IPS DF 6.9 (cell line): ENCODE results near the gene COL19A1.
"Not testable (repeated sequence)": the region's sequence is repeated elsewhere in the genome, so short reads cannot be mapped to it uniquely, and the experiment has no call there.

ENCODE experiments used
- DNase-seq: peaks from one replicate; pipeline ENCODE4 v3.0.0-alpha.2; 2013; ENCODE audit warnings: low read depth, low spot score
- H3K27ac ChIP-seq: one replicate; pipeline ENCODE4 v1.5.1; 2013; ENCODE audit warnings: low read length, control low read depth
- H3K27me3 ChIP-seq: 2 replicates; pipeline ENCODE4 v1.6.1; 2013; ENCODE audit warnings: mild to moderate bottlenecking, low read length; ENCODE audit not compliant: control insufficient read depth, insufficient read depth
- H3K36me3 ChIP-seq: 2 replicates; pipeline ENCODE4 v1.6.1; 2013; ENCODE audit warnings: low read length; ENCODE audit not compliant: control insufficient read depth, insufficient read depth
- H3K4me1 ChIP-seq: 2 replicates; pipeline ENCODE4 v1.6.1; 2013; ENCODE audit warnings: low read length; ENCODE audit not compliant: control insufficient read depth, insufficient read depth
- H3K4me3 ChIP-seq: 2 replicates; pipeline ENCODE4 v1.5.1; 2013; ENCODE audit warnings: mild to moderate bottlenecking, low read length
- H3K9me3 ChIP-seq: 2 replicates; pipeline ENCODE4 v1.6.1; 2013; ENCODE audit warnings: low read length, inconsistent platforms; ENCODE audit not compliant: control insufficient read depth, insufficient read depth
- WGBS: extraction: QIAGEN DNeasy Blood & Tissue Kit; methylation state at CpG from one replicate; pipeline ENCODE4 v1.1.7; 2013; ENCODE audit warnings: mixed read lengths, missing lambda C conversion rate; ENCODE audit not compliant: insufficient read length, insufficient coverage; 5-methylcytosine and 5-hydroxymethylcytosine counted together

The COL19A1 gene

DNA sequence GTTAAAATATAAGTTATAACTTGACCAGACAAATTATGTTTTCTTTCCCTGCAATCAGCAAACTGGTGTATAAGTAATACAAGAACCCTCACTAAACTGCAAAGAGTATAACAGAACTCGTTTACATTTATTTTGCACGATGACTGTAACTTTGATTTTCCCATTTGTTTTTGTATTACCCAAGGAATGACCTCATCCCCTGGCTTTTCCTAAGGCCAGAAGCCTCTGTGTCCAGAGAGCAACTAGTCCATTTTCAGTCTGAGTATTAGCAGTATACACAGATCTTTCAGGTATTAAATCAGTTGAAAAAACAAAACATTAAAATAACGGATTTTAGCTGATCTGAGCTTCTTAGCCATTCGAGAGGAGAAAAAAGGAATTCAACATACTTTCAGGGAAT, 17.2 kb downstream of the COL19A1 start:
- Histone ChIP-seq H3K36me3 (no peaks in the 10 kb centered on the region), H3K27me3 (no peaks in the 10 kb centered on the region), H3K9me3 (no peaks in the 10 kb centered on the region), H3K4me1 (no peaks in the 10 kb centered on the region), H3K27ac (no peak overlapping the region), H3K4me3 (no peak overlapping the region)
- WGBS: no CpG with 5 or more reads among the region's 4 CpGs
- no peak for DNase-seq

DNA sequence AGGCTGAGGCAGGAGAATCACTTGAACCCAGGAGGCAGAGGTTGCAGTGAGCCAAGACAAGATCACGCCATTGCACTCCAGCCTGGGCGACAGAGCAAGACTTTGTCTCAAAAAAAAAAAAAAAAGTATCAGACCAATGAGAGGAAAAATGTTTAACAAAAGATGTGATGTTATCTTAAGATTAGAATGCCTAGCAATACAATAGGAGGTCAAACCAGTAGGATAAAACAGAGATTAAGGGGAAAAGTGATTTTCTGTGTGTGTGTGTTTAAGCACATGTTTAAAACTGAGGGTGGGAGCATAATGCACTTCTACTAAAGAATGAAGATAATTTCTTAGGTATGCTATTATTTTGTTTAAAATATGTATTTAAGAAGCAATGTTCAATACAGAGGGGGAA, 17.9 kb downstream of the COL19A1 start:
- no peaks in the 10 kb centered on the region for H3K4me1 ChIP-seq
- no peak for DNase-seq
- WGBS: no CpG with 5 or more reads among the region's 2 CpGs

DNA sequence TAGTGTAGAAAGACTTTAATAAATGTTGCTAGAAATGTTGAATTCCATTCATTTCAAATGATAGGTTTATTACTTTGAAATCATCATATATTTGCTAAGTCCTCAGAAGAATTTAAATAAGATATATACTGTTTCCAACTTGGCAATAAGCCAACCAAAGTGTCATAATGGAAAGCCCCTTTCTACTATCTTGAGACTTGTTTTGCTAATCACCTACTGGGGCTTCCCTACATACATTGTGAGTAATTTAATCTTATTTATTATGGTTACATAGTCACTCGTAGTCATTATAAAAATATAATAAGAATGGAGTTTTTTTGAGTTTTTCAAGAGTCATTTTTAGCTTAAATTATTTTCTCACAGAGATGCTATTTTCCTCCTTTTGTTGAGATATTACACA, 20.7 kb downstream of the COL19A1 start:
- H3K4me1 ChIP-seq: no peaks in the 10 kb centered on the region
- DNase-seq: no peak
- H3K27ac ChIP-seq: no peak overlapping the region
- no peaks in the 10 kb centered on the region for H3K9me3 ChIP-seq
- H3K36me3 ChIP-seq: no peaks in the 10 kb centered on the region
- H3K27me3 ChIP-seq: no peaks in the 10 kb centered on the region
- WGBS: no CpG with 5 or more reads among the region's 1 CpG
- no peak overlapping the region for H3K4me3 ChIP-seq

More for the DNA sequence above, 17.9 kb downstream of the COL19A1 start:
- Histone ChIP-seq H3K9me3 (no peaks in the 10 kb centered on the region), H3K27ac (no peak overlapping the region), H3K4me3 (no peak overlapping the region), H3K36me3 (no peaks in the 10 kb centered on the region), H3K27me3 (no peaks in the 10 kb centered on the region)

DNA sequence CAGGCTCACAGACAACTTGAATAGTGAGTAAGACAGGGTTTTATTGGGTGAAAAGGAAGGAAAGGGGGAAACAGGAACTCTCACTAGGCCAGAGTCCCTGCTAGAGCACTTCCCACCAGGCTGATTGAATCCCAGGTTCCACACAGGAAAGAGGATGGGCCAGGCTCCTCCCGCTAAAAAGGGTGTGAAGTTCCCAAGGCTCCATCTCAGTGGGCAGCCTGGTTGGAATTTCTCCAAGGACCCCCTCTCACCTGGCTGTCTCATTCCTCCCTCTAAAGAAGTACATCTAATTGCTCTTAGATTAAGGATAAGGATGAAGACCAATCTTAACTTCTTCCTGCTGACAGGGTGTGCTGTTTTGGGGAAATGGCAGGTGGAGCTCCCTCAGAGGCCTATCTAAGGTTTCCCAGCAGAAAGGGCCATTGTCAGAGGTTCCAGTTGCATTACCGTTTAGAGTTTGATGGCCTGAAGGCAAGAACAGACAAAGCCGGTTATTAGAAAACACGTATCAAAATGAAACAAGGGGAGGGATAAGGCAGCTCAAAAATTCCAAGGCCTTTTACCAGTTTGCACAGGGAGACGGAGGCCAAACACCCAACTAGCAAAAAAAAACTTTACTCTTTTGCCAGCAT, 21.5 kb downstream of the COL19A1 start:
- Histone ChIP-seq H3K9me3 (no peaks in the 10 kb centered on the region), H3K27me3 (no peaks in the 10 kb centered on the region), H3K4me1 (no peaks in the 10 kb centered on the region), H3K4me3 (no peak overlapping the region), H3K27ac (no peak overlapping the region), H3K36me3 (no peaks in the 10 kb centered on the region)
- no peak for DNase-seq
- WGBS: no CpG with 5 or more reads among the region's 5 CpGs

DNA sequence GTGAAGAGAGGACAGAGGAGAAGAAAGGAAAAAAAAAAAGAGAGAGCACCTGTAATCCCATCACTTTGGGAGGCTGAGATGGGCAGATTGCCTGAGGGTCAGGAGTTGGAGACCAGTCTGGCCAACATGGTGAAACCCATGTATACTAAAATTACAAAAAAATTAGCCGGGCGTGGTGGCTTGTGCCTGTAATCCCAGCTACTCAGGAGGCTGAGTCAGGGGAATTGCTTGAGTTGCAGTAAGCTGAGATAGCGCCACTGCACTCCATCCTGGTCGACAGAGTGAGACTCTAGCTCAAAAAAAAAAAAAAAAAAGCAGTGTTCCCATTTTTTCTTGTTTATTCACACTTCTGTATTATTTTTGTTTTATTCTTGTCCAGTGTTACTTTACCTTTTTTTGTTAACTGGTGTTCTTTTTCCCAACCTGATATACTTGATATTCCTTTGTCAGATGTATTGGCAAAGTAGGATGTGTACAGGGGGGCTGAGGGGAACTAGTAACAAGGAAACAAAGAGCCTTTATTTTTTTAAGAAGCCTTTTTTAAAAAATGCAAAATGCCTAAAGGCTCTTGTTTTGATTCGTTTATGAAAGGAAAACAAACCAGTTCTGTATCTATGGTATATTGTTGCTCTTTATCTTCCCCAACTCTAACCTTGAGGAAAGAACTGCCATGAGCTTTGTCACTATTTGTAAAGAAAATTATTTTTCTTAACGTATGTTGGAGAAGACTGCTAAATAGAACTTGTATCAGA, 22.3 kb downstream of the COL19A1 start:
- DNase-seq: no peak
- Histone ChIP-seq H3K27me3 (no peaks in the 10 kb centered on the region), H3K27ac (no peak overlapping the region), H3K9me3 (no peaks in the 10 kb centered on the region), H3K36me3 (no peaks in the 10 kb centered on the region), H3K4me3 (no peak overlapping the region), H3K4me1 (no peaks in the 10 kb centered on the region)
- no CpG with 5 or more reads among the region's 6 CpGs for WGBS

DNA sequence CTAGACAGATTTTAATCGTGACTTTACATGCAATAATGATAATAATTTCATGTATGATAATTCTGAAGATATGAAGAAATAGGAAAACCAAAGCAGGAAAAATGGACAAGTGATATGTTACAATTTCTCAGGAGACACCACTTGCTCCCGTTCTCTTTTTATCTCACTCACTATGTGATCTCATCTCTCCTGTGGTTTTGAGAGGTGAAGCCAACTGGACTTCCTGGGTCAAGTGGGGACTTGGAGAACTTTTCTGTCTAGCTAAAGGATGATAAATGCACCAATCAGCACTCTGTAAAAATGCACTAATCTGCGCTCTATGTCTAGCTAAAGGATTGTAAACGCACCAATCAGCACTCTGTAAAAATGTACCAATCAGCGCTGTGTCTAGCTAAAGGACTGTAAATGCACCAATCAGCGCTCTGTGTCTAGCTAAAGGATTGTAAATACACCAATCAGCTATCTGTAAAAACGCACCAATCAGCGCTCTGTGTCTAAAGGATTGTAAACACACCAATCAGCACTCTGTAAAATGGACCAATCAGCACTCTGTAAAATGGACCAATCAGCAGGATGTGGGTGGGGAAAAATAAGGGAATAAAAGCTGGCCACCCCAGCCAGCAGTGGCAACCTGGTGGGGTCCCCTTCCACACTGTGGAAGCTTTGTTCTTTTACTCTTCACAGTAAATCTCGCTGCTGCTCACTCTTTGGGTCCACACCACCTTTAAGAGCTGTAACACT, 23.0 kb downstream of the COL19A1 start:
- not testable (repeated sequence) for H3K27me3 ChIP-seq, DNase-seq, H3K27ac ChIP-seq, H3K4me1 ChIP-seq, H3K36me3 ChIP-seq, H3K4me3 ChIP-seq, H3K9me3 ChIP-seq
- WGBS: no CpG with 5 or more reads among the region's 9 CpGs

DNA sequence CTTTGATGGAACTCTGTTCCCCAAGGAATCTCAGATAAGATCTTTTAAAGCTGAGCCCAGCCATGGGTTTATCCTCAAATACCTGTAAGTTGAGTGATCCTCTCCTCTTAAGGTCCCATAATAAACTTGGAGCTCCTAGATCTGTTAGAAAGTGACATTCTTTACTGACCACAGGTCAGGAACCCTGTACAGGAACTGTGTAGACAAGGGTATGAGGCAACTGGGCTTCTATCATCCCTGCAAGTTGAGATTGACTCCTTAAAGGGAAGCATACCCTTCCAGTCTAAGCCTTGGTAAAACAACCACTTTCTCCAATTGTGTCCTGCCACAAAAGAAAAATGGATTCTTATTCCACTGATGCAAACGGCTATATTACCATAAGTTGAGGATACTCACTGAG, 26.2 kb downstream of the COL19A1 start:
- not testable (repeated sequence) for H3K4me1 ChIP-seq, H3K36me3 ChIP-seq, H3K4me3 ChIP-seq, DNase-seq, H3K9me3 ChIP-seq, H3K27me3 ChIP-seq, H3K27ac ChIP-seq
- WGBS: no CpG with 5 or more reads among the region's 1 CpG

DNA sequence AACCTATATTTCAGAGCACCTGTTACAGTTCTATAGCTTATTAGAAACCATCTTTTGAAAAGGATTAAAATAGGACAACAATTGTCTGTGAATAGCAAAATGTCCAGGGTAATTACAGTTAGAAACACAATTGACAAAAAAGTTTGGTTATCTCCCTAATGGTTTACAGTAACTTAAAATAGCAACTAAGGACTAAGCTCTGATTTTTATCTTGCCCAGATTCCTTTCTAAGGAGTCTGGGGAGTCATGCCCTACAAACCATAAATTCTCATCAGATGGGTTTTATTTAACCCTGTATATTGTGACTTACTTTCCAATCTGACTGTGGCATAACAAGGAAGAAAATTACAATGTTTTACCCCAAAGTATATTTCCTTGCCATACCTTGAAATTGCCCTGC, 26.9 kb downstream of the COL19A1 start:
- H3K4me3 ChIP-seq, H3K9me3 ChIP-seq, H3K27ac ChIP-seq, H3K4me1 ChIP-seq, DNase-seq, H3K36me3 ChIP-seq, H3K27me3 ChIP-seq: not testable (repeated sequence)

DNA sequence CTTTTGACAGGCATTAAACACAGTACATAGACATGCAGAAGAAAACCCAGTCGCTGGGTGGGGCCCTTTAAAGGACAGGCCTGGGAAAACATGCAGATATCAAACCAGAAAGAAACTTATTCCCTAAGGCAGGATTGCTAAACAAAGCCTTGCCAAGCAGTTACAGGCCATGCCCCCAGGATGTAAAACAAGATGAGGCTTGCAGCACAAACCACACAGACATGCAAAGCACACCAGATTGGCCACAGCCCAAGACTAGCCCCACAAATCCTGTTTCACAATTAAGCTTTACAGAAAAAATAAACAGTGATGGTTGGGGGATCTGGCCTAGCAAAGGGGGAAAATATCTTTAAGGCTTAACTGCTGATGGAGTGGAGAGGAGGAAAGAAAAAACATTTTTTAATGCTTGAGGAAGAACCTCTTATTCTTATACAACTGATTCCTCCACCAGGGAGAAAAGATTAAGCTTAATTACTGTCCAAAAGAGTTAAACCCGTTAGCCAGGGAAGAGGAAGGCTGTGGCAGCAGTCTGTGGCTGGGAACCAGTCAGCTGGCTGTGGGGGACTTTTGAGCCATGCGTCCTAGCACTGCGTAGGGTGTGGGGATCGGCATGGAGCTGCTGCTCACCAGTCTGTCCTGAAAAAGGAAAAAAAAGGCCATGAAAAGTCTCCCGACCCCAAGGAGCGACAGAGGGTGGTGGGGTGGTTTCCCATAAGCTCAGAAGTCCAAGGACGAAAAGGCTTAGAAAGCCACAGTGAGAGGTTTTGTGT, 28.4 kb downstream of the COL19A1 start:
- Histone ChIP-seq H3K4me1 (no peaks in the 10 kb centered on the region), H3K4me3 (no peak overlapping the region), H3K27ac (no peak overlapping the region), H3K36me3 (no peaks in the 10 kb centered on the region), H3K9me3 (no peaks in the 10 kb centered on the region), H3K27me3 (no peaks in the 10 kb centered on the region)
- no peak for DNase-seq
- no CpG with 5 or more reads among the region's 8 CpGs for WGBS

DNA sequence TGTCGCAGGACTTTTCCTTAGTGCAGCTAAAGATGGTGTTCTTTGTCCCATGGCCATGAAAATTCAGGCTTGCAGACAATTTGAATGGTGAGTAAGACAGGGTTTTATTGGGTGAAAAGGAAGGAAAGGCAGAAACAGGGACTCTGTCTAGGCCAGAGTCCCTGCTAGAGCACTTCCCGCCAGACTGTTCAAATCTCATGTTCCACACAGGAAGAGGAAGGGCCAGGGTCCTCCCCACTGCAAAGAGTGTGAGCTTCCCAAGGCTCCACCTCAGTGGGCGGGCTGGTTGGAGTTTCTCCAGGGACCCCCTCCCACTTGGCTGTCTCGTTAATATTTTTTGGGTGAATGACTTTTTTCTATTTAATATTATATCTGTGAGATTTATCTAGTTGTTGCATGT, 29.0 kb downstream of the COL19A1 start:
- DNase-seq: no peak
- H3K27me3 ChIP-seq: no peaks in the 10 kb centered on the region
- no CpG with 5 or more reads among the region's 4 CpGs for WGBS
- no peaks in the 10 kb centered on the region for H3K4me1 ChIP-seq
- no peak overlapping the region for H3K27ac ChIP-seq
- H3K4me3 ChIP-seq: no peak overlapping the region
- no peaks in the 10 kb centered on the region for H3K36me3 ChIP-seq
- no peaks in the 10 kb centered on the region for H3K9me3 ChIP-seq
